Subcutaneous adipose tissue (tissue), 4 donors: Measurements from ENCODE around the gene STXBP1. TPM values are rescaled to one million over a fixed set of nuclear protein-coding genes. Genes with fewer than 3 reads are reported as not detected.

Experiments
- total RNA-seq, 4 donors: library from RNA; depleted of rRNA; stranded (reverse); fragments of >200 nt; gene quantifications; one replicate each; pipeline ENCODE4 v1.1.0, GENCODE V29; 2016
- TF ChIP-seq, protein P1 (sequence below): fragments of 450-650 bp; IDR thresholded peaks from one replicate; pipeline ENCODE4 v1.5.1; 2016; ENCODE audit warnings: low read depth, mild to moderate bottlenecking, control low read depth, antibody characterized with exemption, moderate library complexity

Gene STXBP1
- total RNA-seq = 100 to 1,000 TPM in 1 of 4 donors, 10 to 100 TPM in 3; 23.2 to 116 (median 69.3) TPM

DNA sequence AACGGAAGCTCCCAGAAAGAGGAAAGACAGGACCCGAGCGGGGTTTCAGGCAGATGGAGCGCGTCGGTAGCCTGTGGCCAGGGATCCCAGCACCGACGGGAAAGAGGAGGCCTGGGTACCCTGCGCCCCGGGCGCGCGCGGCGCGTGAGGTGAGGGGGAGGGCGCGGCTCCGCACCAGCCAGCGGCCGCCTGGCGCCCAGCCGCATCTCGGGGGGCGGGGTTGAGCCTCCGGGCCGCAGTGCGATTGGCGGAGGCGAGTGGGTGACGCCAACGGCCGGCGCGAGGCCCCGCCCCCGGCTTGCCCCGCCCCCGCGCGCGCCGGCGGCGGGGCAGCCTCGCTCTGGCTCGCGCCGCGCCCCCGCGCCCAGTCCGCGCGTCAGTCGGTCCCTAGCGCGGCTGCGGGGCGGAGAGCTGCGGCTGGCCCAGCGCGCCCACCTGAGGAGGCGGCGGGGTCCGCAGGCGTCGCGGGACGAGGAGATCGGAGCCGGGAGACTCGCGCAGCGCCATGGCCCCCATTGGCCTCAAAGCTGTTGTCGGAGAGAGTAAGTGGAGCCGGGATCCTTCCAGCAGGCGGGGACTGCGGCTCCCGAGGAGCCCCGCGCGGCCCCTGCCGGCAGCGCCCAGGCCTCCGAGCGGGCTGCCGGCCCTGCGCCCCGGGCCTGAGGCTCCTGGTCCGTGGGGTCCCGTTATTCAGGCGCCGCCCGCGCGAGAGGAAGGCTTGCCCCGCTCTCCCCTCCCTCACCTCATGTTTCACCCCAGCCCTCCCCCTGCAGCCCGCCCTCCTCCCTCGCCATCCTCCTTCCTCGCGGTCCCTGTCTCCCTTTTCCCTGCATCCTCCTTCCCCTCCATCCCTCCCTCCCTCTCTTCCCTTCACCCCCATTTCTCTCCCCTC lies at the start of gene STXBP1:
STXBP1 (plus strand) TSS at position 379 of the 892 bp plus-strand sequence; CDS start at position 506, 127 bp downstream.
- TF ChIP-seq, protein P1, sequence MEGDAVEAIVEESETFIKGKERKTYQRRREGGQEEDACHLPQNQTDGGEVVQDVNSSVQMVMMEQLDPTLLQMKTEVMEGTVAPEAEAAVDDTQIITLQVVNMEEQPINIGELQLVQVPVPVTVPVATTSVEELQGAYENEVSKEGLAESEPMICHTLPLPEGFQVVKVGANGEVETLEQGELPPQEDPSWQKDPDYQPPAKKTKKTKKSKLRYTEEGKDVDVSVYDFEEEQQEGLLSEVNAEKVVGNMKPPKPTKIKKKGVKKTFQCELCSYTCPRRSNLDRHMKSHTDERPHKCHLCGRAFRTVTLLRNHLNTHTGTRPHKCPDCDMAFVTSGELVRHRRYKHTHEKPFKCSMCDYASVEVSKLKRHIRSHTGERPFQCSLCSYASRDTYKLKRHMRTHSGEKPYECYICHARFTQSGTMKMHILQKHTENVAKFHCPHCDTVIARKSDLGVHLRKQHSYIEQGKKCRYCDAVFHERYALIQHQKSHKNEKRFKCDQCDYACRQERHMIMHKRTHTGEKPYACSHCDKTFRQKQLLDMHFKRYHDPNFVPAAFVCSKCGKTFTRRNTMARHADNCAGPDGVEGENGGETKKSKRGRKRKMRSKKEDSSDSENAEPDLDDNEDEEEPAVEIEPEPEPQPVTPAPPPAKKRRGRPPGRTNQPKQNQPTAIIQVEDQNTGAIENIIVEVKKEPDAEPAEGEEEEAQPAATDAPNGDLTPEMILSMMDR = no peak

- TF ChIP-seq, protein P1 = no peak
Observed at GRCh38 chr9:127562279-127562796, 49.7 kb upstream of the STXBP1 start.

DNA sequence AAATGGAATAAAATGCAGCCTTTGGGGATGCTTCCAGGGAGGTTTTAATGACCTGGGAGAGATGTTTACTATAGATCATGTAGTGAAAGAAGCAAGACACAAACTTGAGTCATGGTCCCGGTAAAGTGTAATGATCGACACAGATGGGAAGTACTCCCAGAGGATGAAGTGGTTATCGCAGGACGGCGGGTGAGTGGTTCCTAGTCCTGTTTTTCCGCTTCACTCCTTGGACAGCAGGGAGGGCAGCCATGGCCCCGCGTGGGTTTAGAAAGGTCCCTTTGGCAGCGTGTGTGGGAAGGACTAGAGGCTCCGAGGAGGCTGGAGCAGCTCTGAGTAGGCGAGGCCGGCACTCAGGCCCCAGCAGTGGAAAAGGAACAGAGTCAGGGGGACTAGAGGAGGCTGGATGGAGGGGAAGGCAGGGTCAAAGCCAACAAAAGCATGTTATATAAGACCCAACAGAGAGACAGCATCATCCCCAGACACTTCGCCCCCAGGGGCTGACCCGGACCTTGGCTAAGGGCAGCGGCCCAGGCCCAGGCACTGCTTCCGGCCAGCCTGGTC lies 49.2 kb upstream of the STXBP1 start:
- TF ChIP-seq, protein P1 = no peak

GRCh38 chr9:127563579-127563978 lies 48.5 kb upstream of the STXBP1 start:
- TF ChIP-seq, protein P1 = no peak

DNA sequence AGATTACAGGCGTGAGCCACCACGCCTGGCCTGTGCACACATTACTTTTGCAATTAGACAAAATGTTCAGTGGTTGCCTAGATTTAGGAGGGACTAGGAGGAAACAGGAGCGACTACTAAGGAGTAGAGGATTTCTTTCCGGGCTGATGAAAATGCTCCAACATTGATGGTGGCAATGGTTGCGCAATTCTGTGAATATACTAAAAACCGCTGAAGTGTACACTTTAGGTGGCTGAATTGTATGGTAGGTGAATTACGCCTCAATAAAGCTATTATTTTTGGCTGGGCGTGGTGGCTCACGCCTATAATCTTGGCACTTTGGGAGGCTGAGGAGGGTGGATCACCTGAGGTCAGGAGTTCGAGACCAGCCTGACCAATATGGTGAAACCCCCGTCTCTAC lies 46.8 kb upstream of the STXBP1 start:
- TF ChIP-seq, protein P1 = no peak

- TF ChIP-seq, protein P1 = no peak
Observed at GRCh38 chr9:127566351-127567001, 45.6 kb upstream of the STXBP1 start.
